H9 (cell line): Measurements from ENCODE around the gene YPEL5. TPM values are rescaled to one million over a fixed set of nuclear protein-coding genes. Genes with fewer than 3 reads are reported as not detected.

Experiments used
- DNase-seq: peaks from one replicate; pipeline ENCODE4 v3.0.0-alpha.2; 2017
- H2AFZ ChIP-seq: one replicate; pipeline ENCODE4 v1.6.1; 2013; ENCODE audit warnings: mild to moderate bottlenecking, low read length, control low read depth, moderate library complexity
- H2AK5ac ChIP-seq: 2 replicates; pipeline ENCODE4 v1.6.1; 2013; ENCODE audit warnings: low read length, control low read depth, mixed read lengths; ENCODE audit not compliant: insufficient read length
- H2BK120ac ChIP-seq: one replicate; pipeline ENCODE4 v1.6.1; 2013; ENCODE audit warnings: low read depth, mild to moderate bottlenecking, low read length, control low read depth, inconsistent platforms; ENCODE audit not compliant: poor library complexity, severe bottlenecking
- H2BK12ac ChIP-seq: 2 replicates; pipeline ENCODE4 v1.6.1; 2013; ENCODE audit warnings: low read length, control low read depth, mixed read lengths, low read depth; ENCODE audit not compliant: insufficient read length
- H2BK15ac ChIP-seq: 2 replicates; pipeline ENCODE4 v1.6.1; 2013; ENCODE audit warnings: low read depth, low read length, control low read depth
- H2BK20ac ChIP-seq: one replicate; pipeline ENCODE4 v1.6.1; 2013; ENCODE audit warnings: low read depth, mild to moderate bottlenecking, low read length, control low read depth, inconsistent platforms; ENCODE audit not compliant: poor library complexity, severe bottlenecking
- H2BK5ac ChIP-seq: 2 replicates; pipeline ENCODE4 v1.6.1; 2013; ENCODE audit warnings: low read length, control low read depth, mixed read lengths; ENCODE audit not compliant: insufficient read length
- H3K14ac ChIP-seq: 2 replicates; pipeline ENCODE4 v1.6.1; 2013; ENCODE audit warnings: low read length, control low read depth; ENCODE audit not compliant: insufficient read depth
- H3K18ac ChIP-seq: 2 replicates; pipeline ENCODE4 v1.6.1; 2013; ENCODE audit warnings: low read depth, mild to moderate bottlenecking, mixed read lengths, low read length, control low read depth; ENCODE audit not compliant: insufficient read length
- H3K23ac ChIP-seq: 2 replicates; pipeline ENCODE4 v1.6.1; 2013; ENCODE audit warnings: low read length, control low read depth, mixed read lengths, low read depth; ENCODE audit not compliant: insufficient read length
- H3K23me2 ChIP-seq: 2 replicates; pipeline ENCODE4 v1.6.1; 2013; ENCODE audit warnings: low read depth, mild to moderate bottlenecking, mixed read lengths, low read length, control low read depth; ENCODE audit not compliant: insufficient read length, poor library complexity, severe bottlenecking
- H3K27ac ChIP-seq: 2 replicates; pipeline ENCODE4 v1.5.1; 2013; ENCODE audit warnings: low read length, control low read depth, mixed read lengths, low read depth; ENCODE audit not compliant: insufficient read length
- H3K27me3 ChIP-seq: 2 replicates; pipeline ENCODE4 v1.6.1; 2013; ENCODE audit warnings: low read length, control low read depth, inconsistent platforms; ENCODE audit not compliant: insufficient read depth
- H3K4ac ChIP-seq: 2 replicates; pipeline ENCODE4 v1.6.1; 2013; ENCODE audit warnings: low read depth, mild to moderate bottlenecking, control low read depth, inconsistent platforms, low read length, moderate library complexity
- H3K4me1 ChIP-seq: 2 replicates; pipeline ENCODE4 v1.6.1; 2013; ENCODE audit warnings: low read length, control low read depth, inconsistent platforms; ENCODE audit not compliant: insufficient read depth
- H3K4me2 ChIP-seq: 2 replicates; pipeline ENCODE4 v1.6.1; 2013; ENCODE audit warnings: low read length, control low read depth, mixed read lengths; ENCODE audit not compliant: insufficient read length, insufficient read depth
- H3K56ac ChIP-seq: 2 replicates; pipeline ENCODE4 v1.6.1; 2013; ENCODE audit warnings: low read depth, mild to moderate bottlenecking, mixed read lengths, low read length, control low read depth; ENCODE audit not compliant: insufficient read length
- H3K79me1 ChIP-seq: 2 replicates; pipeline ENCODE4 v1.6.1; 2013; ENCODE audit warnings: low read depth, mild to moderate bottlenecking, moderate library complexity, low read length, control low read depth, inconsistent platforms; ENCODE audit not compliant: insufficient read depth, poor library complexity, severe bottlenecking
- H3K79me2 ChIP-seq: 2 replicates; pipeline ENCODE4 v1.6.1; 2013; ENCODE audit warnings: low read length, control low read depth, inconsistent platforms; ENCODE audit not compliant: insufficient read depth
- H3K9ac ChIP-seq: 2 replicates; pipeline ENCODE4 v1.6.1; 2013; ENCODE audit warnings: low read length, control low read depth, mixed read lengths; ENCODE audit not compliant: insufficient read length; ENCODE audit errors: extremely low read depth
- H3K9me3 ChIP-seq: one replicate; pipeline ENCODE4 v1.6.1; 2013; ENCODE audit warnings: low read depth, low read length, inconsistent platforms; ENCODE audit not compliant: control insufficient read depth
- H3T11ph ChIP-seq: one replicate; pipeline ENCODE4 v1.6.1; 2013; ENCODE audit warnings: mild to moderate bottlenecking, low read length, control low read depth, inconsistent platforms
- H4K20me1 ChIP-seq: one replicate; pipeline ENCODE4 v1.6.1; 2013; ENCODE audit not compliant: control insufficient read depth, insufficient read length, insufficient read depth
- H4K5ac ChIP-seq: 2 replicates; pipeline ENCODE4 v1.6.1; 2013; ENCODE audit warnings: low read depth, mild to moderate bottlenecking, mixed read lengths, low read length, control low read depth; ENCODE audit not compliant: insufficient read length
- H4K8ac ChIP-seq: replicated peaks from 2 replicates; pipeline ENCODE4 v1.6.1; 2013; ENCODE audit warnings: low read length, control low read depth, mixed read lengths, low read depth; ENCODE audit not compliant: insufficient read length
- H4K91ac ChIP-seq: 2 replicates; pipeline ENCODE4 v1.6.1; 2013; ENCODE audit warnings: low read depth, mild to moderate bottlenecking, moderate library complexity, mixed read lengths, low read length, control low read depth; ENCODE audit not compliant: insufficient read length
- H3K27ac Mint-ChIP-seq, 3 experiments: 2 replicates in 2 of 3; 3 replicates in 1 of 3; pipeline ENCODE4 v1.8.0; 2020 to 2021; ENCODE audit warnings: mixed read lengths in 3 of 3, mild to moderate bottlenecking in 1 of 3, moderate library complexity in 1 of 3
- H3K27me3 Mint-ChIP-seq: 2 replicates; pipeline ENCODE4 v1.8.0; 2021; ENCODE audit warnings: low read depth, mild to moderate bottlenecking, moderate library complexity, mixed read lengths
- H3K36me3 Mint-ChIP-seq, 3 experiments: 2 replicates in 2 of 3; 3 replicates in 1 of 3; pipeline ENCODE4 v1.8.0; 2020 to 2021; ENCODE audit warnings: low read depth in 3 of 3, mixed read lengths in 3 of 3; ENCODE audit not compliant: insufficient read depth in 1 of 3
- H3K4me1 Mint-ChIP-seq, 2 experiments: 2 replicates each; pipeline ENCODE4 v1.8.0; 2020; ENCODE audit warnings: mixed read lengths in 2 of 2
- H3K4me3 Mint-ChIP-seq, 2 experiments: 2 replicates in 1 of 2; 3 replicates in 1 of 2; pipeline ENCODE4 v1.8.0; 2020 to 2021; ENCODE audit warnings: mild to moderate bottlenecking in 2 of 2, mixed read lengths in 2 of 2, moderate library complexity in 1 of 2
- H3K9me3 Mint-ChIP-seq, 2 experiments: 2 replicates in 1 of 2; 3 replicates in 1 of 2; pipeline ENCODE4 v1.8.0; 2020; ENCODE audit warnings: mild to moderate bottlenecking in 2 of 2, mixed read lengths in 2 of 2, moderate library complexity in 1 of 2
- CTCF ChIP-seq: fragments of 200-600 bp; sonication (generic); conservative IDR thresholded peaks from 3 replicates; pipeline ENCODE4 v1.8.0; 2021; ENCODE audit warnings: antibody characterized with exemption, mild to moderate bottlenecking
- WGBS: extraction: QIAGEN DNeasy Blood & Tissue Kit; methylation state at CpG from one replicate; pipeline ENCODE4 v1.1.7; 2013; ENCODE audit warnings: missing lambda C conversion rate, low lambda C conversion rate, mixed read lengths; ENCODE audit not compliant: insufficient read length; ENCODE audit errors: extremely low coverage; 5-methylcytosine and 5-hydroxymethylcytosine counted together
- total RNA-seq: library from RNA; stranded (reverse); gene quantifications from 2 replicates; pipeline ENCODE4 v1.2.1, GENCODE V29; 2021

The YPEL5 gene
- total RNA-seq, 1 experiment from 2014 or later = 28.5 TPM

GRCh38 chr2:30164131-30164925 lies 17.5 kb downstream of the YPEL5 start:
- H3K4ac ChIP-seq = no peak overlapping the region
- no peak overlapping the region for H3K18ac ChIP-seq
- Mint-ChIP-seq H3K27ac (peak overlapping the region in 1 of 3 experiments; percentile 87; a peak in 2 of 7 replicates), H3K36me3 (peaks cover 0 to 10% (median 9%) of the 10 kb centered on the region in 3 experiments; a peak in 5 of 7 replicates), H3K9me3 (no peaks in the 10 kb centered on the region), H3K4me3 (0 out of 5 replicates have a peak overlapping the region, but pooled peaks of 1 of the 2 experiments have one; percentile 3), H3K27me3 (no peaks in the 10 kb centered on the region), H3K4me1 (peaks cover 12 to 15% of the 10 kb centered on the region in 2 experiments)
- H2AFZ ChIP-seq = no peak overlapping the region
- no peak for TF ChIP-seq CTCF
- H2BK12ac ChIP-seq = no peak overlapping the region
- H3T11ph ChIP-seq = no peak overlapping the region
- no peaks in the 10 kb centered on the region for H3K4me1 ChIP-seq
- no peak for DNase-seq
- no peak overlapping the region for H2BK120ac ChIP-seq
- H4K20me1 ChIP-seq = no peaks in the 10 kb centered on the region
- no peak overlapping the region for H4K91ac ChIP-seq
- H4K5ac ChIP-seq = no peak overlapping the region
- H3K79me2 ChIP-seq = no peaks in the 10 kb centered on the region
- WGBS = no CpG with 5 or more reads among the region's 7 CpGs
- H4K8ac ChIP-seq = no peak overlapping the region
- H2BK15ac ChIP-seq = no peak overlapping the region
- H2BK20ac ChIP-seq = no peak overlapping the region
- H3K4me2 ChIP-seq = no peak overlapping the region
- no peak overlapping the region for H3K56ac ChIP-seq
- H3K9ac ChIP-seq = no peak overlapping the region
- no peaks in the 10 kb centered on the region for H3K27me3 ChIP-seq
- no peaks in the 10 kb centered on the region for H3K23me2 ChIP-seq
- no peak overlapping the region for H2AK5ac ChIP-seq
- H3K9me3 ChIP-seq = no peaks in the 10 kb centered on the region
- no peaks in the 10 kb centered on the region for H3K79me1 ChIP-seq
- H3K23ac ChIP-seq = no peak overlapping the region
- no peak overlapping the region for H2BK5ac ChIP-seq
- no peak overlapping the region for H3K27ac ChIP-seq
- no peak overlapping the region for H3K14ac ChIP-seq
